GM19463 (cell line): ENCODE measurements around the gene USP16.
"Not testable (repeated sequence)": the region's sequence is repeated elsewhere in the genome, so short reads cannot be mapped to it uniquely, and the experiment has no call there.

ENCODE experiments used
- ATAC-seq: cut with Tn5 transposase; IDR thresholded peaks from one replicate; pipeline ENCODE4 v1.9.1; 2021; ENCODE audit warnings: mild to moderate bottlenecking, moderate library complexity; ENCODE audit not compliant: unreplicated experiment

Gene USP16

GRCh38 chr21:29033301-29033700, 8.8 kb downstream of the USP16 start:
- ATAC-seq: no peak

DNA sequence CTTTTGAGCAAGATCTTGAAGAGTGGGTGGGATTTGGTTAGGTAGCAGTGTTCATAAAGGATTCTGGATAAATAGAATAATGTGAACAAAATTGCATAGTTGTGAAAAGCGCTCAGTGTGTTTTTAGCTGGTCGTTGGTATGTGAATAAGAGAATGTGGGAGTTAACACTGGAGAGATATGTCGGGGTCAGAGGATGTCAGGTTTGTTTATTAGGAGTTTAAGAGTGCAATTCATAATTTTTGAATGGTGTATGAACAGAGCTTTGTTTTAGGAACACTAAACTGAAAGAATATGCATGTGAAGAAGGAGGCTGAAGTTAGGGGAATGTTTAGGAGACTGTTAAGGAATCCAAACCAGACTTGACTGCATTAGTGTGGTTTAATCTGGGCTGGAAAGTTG, 9.4 kb downstream of the USP16 start:
- ATAC-seq: no peak

GRCh38 chr21:29034678-29035077, 10.2 kb downstream of the USP16 start:
- no peak for ATAC-seq

GRCh38 chr21:29052224-29052623, 27.8 kb downstream of the USP16 start:
- ATAC-seq: no peak

GRCh38 chr21:29053011-29053553, 28.6 kb downstream of the USP16 start:
- no peak for ATAC-seq

DNA sequence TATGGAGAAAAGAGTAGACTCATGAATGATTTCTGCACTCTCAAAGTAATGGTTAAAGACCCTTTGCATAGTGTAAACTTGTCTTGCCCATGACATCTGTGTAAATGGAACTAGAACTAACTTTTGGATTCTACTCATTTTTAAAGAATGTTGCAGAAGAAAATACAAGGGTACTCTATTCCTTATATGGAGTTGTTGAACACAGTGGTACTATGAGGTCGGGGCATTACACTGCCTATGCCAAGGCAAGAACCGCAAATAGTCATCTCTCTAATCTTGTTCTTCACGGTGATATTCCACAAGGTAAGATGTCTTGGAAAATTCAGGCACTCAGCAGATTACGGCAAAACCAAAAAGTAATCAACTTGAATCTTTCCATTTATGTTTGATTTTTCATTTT, 29.2 kb downstream of the USP16 start:
- no peak for ATAC-seq

GRCh38 chr21:29055080-29055479, 30.6 kb downstream of the USP16 start:
- ATAC-seq: no peak

DNA sequence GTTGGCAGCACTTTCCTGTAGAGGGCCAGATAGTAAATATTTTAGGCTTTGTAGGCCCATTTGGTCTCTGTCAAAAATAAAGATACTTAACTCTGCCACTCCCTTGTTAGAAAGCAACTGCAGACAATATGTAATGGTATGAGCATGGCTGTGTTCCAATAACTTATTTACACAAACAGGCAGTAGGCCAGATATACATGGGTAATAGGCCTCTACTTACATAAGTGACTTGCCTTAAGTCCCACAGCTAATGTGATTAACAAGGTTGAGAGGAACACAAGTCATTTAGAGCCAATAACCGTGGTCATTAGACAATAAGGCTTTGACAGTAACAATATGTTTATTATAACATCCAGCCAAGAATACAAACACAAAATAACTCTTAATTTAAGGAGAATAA, 31.5 kb downstream of the USP16 start:
- ATAC-seq: no peak

DNA sequence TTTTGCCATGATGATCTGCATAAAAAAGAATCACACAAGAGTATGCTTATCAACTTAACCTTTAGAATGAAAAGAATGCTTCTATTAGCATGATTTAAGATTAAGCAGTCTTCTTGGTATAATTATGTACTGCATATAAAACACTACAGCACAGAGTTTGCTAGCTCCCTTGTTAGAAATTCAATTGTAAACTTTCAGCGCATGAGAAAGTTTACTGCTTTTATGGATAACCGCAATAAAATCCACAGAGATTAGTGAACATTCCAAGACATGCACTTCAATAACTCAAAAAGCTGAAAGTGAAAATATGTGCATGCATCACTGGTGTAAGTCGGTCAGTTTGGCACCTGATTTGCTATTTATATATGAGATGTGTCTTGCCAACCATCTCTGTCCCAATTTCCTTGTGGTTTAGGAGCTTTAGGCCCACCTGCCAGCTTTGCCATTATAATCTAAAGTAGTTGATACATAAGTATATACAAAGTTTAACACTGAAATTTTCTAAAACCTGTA, 32.1 kb downstream of the USP16 start:
- no peak for ATAC-seq

DNA sequence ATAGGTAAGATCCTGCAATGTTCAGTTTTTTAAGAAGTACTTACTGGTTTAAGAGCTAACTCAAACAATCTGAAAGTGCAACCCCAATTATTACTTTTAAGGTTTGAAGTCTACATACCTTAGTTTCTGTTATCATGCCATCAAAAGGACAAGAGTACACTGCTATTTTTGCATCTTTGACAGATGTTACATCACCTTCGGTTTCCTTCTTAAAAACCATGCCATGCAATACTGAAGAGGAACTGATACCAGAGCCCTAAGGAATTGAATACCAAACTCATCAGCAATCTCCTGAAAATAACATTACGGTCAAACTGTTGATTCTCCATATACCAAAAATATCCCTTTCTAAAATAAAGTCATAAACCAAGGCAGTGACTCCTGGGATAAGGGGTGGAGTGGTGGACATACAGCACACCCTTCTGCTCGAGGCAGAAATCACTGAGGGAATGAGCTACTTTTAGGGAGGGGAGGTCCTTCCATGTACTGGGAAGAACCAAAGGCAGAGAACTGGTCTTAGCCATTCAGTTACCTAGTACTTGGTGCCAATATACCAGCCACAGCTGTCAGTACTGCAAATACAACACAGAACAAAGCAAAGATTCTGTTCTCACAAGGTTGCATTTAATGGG, 40.5 kb downstream of the USP16 start:
- peak; percentile 99 for ATAC-seq

DNA sequence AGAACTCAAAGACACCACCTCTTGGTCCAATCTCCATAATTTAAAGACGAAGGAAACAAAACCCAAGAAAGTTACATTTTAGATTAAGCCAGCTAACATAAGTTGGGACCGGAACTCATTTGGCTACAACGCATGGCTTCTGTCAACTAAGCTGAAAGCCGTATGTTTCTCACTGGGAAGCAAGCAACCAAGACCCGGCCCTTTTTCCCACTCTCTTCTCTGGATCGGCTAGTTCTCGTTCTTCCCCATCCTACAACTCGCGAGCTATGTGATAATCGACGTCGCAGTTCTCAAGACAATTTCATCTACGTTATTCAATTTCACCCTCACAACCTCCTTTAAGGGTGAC, 48.4 kb downstream of the USP16 start:
- ATAC-seq: no peak

GRCh38 chr21:29073222-29074006, 48.9 kb downstream of the USP16 start, which contains the start of gene CCT8:
TSS of gene CCT8 (minus strand) at chr21:29073648. CDS start at chr21:29073590, 58 bp downstream.
- peak; percentile 84 for ATAC-seq

GRCh38 chr21:29074007-29074376, 49.5 kb downstream of the USP16 start:
- ATAC-seq: peak; percentile 7

DNA sequence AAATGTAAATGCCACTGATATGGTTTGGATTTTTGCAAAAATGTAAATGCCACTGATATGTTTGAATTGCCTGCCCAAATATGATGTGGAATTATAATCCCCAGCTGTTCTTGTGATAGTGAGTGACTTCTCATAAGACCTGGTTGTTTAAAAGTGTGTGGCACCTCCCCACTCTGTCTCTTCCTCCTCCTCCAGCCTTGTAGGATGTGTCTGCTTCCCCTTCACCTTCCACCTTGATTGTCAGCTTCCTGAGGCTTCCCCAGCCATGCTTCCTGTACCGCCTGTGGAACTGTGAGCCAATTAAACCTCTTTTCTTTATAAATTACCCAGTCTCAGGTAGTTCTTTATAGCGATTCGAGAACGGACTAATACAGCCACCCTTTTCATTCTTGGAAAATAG, 50.3 kb downstream of the USP16 start:
- no peak for ATAC-seq

GRCh38 chr21:29075706-29076466, 51.4 kb downstream of the USP16 start:
- ATAC-seq: no peak

- ATAC-seq: not testable (repeated sequence)
Observed at GRCh38 chr21:29076731-29077640, 52.5 kb downstream of the USP16 start.

DNA sequence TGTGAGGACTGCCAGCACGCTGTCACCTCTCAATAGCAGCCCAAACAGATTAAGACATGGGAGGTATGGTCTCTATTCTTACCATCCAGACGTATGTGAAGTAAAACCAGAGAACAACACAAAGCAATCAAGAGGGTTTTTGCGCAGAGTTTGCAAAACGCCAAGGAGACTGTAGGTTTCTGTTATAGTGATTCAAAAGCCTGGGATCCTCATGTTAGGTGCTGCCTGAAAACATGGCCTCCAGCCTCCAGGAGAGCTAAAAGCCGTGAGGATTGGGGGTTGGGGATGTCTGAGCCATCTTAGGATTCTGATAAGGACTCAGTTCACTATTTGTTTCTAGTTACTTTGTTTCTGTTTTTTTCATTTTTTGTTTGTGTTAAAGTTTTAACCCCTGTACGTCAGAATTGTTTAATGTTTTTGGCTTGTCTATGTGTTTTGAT, 53.2 kb downstream of the USP16 start:
- ATAC-seq: no peak

GRCh38 chr21:29078869-29079767, 54.6 kb downstream of the USP16 start:
- ATAC-seq: peak; percentile 47

DNA sequence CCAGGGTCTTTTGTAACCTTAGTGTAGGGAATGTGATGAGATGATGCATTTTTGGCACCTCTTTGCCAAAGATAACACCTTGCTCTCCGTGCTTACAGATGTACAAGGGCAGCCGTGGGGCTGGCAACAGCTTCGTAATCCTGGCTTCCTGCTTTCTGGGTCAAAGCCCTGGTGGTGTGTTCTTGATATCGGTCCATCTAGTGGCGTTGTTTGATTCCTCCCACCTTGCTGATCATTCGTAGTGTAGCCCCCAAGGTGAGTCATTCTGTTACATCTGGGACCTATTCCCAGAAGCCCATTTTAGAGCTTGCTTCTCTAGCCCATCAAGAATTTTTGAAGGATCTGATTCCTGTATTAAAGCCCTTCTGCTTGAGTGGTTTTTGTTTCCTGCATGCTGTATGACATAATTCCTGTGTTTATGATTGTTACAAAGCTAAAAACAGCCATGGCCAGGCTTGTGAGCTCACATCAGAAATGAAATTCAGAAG, 56.0 kb downstream of the USP16 start:
- ATAC-seq: no peak
